Left lung (tissue), 10 donors: ENCODE measurements around the gene KATNAL2. TPM values are rescaled to one million over a fixed set of nuclear protein-coding genes. Genes with fewer than 3 reads are reported as not detected.

Experiments
- ATAC-seq: fragments of 200-7000 bp; cut with Tn5 transposase; one replicate; pipeline ENCODE4 v1.9.1; 2020; ENCODE audit warnings: moderate library complexity
- DNase-seq, 4 donors: peaks; one replicate each; pipeline ENCODE4 v3.0.0-alpha.2; 2013 to 2020
- H3K27ac ChIP-seq, 2 donors: fragments of 200-600 bp; sonication (generic) in 1 of 2; one replicate each; pipeline versions ENCODE4 v1.5.0 to v1.8.0; 2020 to 2021
- H3K27me3 ChIP-seq, 2 donors: fragments of 200-600 bp; sonication (generic) in 1 of 2; one replicate each; pipeline versions ENCODE4 v1.5.0 to v1.8.0; 2020 to 2021
- H3K36me3 ChIP-seq, 2 donors: fragments of 200-600 bp; sonication (generic) in 1 of 2; one replicate each; pipeline versions ENCODE4 v1.5.0 to v1.8.0; 2020 to 2021
- H3K4me1 ChIP-seq, 2 donors: fragments of 200-600 bp; one replicate each; pipeline ENCODE4 v1.8.0; 2021
- H3K4me3 ChIP-seq, 2 donors: fragments of 200-600 bp; sonication (generic) in 1 of 2; one replicate each; pipeline versions ENCODE4 v1.5.0 to v1.8.0; 2020 to 2021; ENCODE audit warnings: mild to moderate bottlenecking in 1 of 2
- H3K9me3 ChIP-seq, 2 donors: fragments of 200-600 bp; sonication (generic) in 1 of 2; one replicate each; pipeline versions ENCODE4 v1.5.0 to v1.8.0; 2020 to 2021
- CTCF ChIP-seq, 2 donors: fragments of 200-600 bp; sonication (generic) in 1 of 2; IDR thresholded peaks; one replicate each; pipeline versions ENCODE4 v1.5.0 to v1.8.0; 2021; ENCODE audit warnings: antibody characterized with exemption in 2 of 2
- intact Hi-C, 2 donors: fragments of 100-400 bp; cut with DNase I; formaldehyde crosslinking; loops; one replicate each; pipeline versions ENCODE4 v1.11.2 to v1.14.2; 2022
- polyA plus RNA-seq, 6 donors: library from polyadenylated mRNA; unstranded; fragments of 120-200 nt; gene quantifications; one replicate each; pipeline ENCODE4 v1.2.1, GENCODE V29; 2013; ENCODE audit not compliant: insufficient read length in 6 of 6
- total RNA-seq, 2 donors: library from RNA; stranded (reverse); fragmentation: NEBNext Ultra II Directional; extraction: Animal tissue kit (Norgen Biotek cat#: 25700); gene quantifications; one replicate each; pipeline ENCODE4 v1.2.1, GENCODE V29; 2021
- donor health status: DM: no; HTN: yes; CAD: no.
- donor health status: DM: no; HTN: no; CAD: no.

Gene KATNAL2
- total and polyA plus RNA-seq, 8 donors: 2.4 to 8.8 (median 6.9) TPM

- H3K4me1 ChIP-seq: no peaks in the 10 kb centered on the region
- H3K9me3 ChIP-seq: no peaks in the 10 kb centered on the region
- no peak for ATAC-seq
- TF ChIP-seq CTCF (IDR thresholded peaks at IDR 0.05): no peak
- no peaks in the 10 kb centered on the region for H3K27me3 ChIP-seq
- H3K4me3 ChIP-seq: no peak overlapping the region
- intact Hi-C loops: no loop called here
- peaks cover 0 to 57% of the 10 kb centered on the region in 2 donors for H3K36me3 ChIP-seq
- no peak for DNase-seq
- no peak overlapping the region for H3K27ac ChIP-seq
Measured at GRCh38 chr18:47115205-47115604, 197.8 kb downstream of the KATNAL2 start.

GRCh38 chr18:47118981-47119380 lies 201.6 kb downstream of the KATNAL2 start:
- DNase-seq (no peak), ATAC-seq (no peak)
- no peak for TF ChIP-seq CTCF (IDR thresholded peaks at IDR 0.05)
- peaks cover 0 to 30% of the 10 kb centered on the region in 2 donors for H3K36me3 ChIP-seq
- no peak overlapping the region for H3K4me3 ChIP-seq
- no peak overlapping the region for H3K27ac ChIP-seq
- no peaks in the 10 kb centered on the region for H3K27me3 ChIP-seq
- H3K4me1 ChIP-seq: no peaks in the 10 kb centered on the region
- H3K9me3 ChIP-seq: no peaks in the 10 kb centered on the region
- intact Hi-C loops: no loop called here

- no peak for TF ChIP-seq CTCF (IDR thresholded peaks at IDR 0.05)
- Histone ChIP-seq H3K9me3 (no peaks in the 10 kb centered on the region), H3K27me3 (no peaks in the 10 kb centered on the region), H3K27ac (no peak overlapping the region), H3K36me3 (peaks cover 0 to 15% of the 10 kb centered on the region in 2 donors), H3K4me1 (no peaks in the 10 kb centered on the region), H3K4me3 (no peak overlapping the region)
- no peak for ATAC-seq
- intact Hi-C loops: no loop called here
- no peak for DNase-seq
Measured at GRCh38 chr18:47120428-47120827, 203.0 kb downstream of the KATNAL2 start.

GRCh38 chr18:47121146-47121545 lies 203.7 kb downstream of the KATNAL2 start:
- Histone ChIP-seq H3K9me3 (no peaks in the 10 kb centered on the region), H3K4me1 (no peaks in the 10 kb centered on the region), H3K4me3 (no peak overlapping the region), H3K36me3 (peaks cover 0 to 14% of the 10 kb centered on the region in 2 donors), H3K27me3 (no peaks in the 10 kb centered on the region), H3K27ac (no peak overlapping the region)
- DNase-seq: no peak
- no peak for ATAC-seq
- no peak for TF ChIP-seq CTCF (IDR thresholded peaks at IDR 0.05)
- intact Hi-C loops: no loop called here

GRCh38 chr18:47141289-47141688 lies 223.9 kb downstream of the KATNAL2 start:
- H3K36me3 ChIP-seq: peaks cover 0 to 5% of the 10 kb centered on the region in 2 donors
- no peaks in the 10 kb centered on the region for H3K9me3 ChIP-seq
- ATAC-seq (no peak), DNase-seq (no peak)
- H3K4me3 ChIP-seq: no peak overlapping the region
- intact Hi-C loops: no loop called here
- no peak for TF ChIP-seq CTCF (IDR thresholded peaks at IDR 0.05)
- H3K27me3 ChIP-seq: no peaks in the 10 kb centered on the region
- H3K4me1 ChIP-seq: no peaks in the 10 kb centered on the region
- H3K27ac ChIP-seq: no peak overlapping the region
